GM03348 (cell line): ENCODE data around the gene KLHDC8A.
"Not testable (repeated sequence)": the region's sequence is repeated elsewhere in the genome, so short reads cannot be mapped to it uniquely, and the experiment has no call there.

Experiments
- DNase-seq: peaks from one replicate; pipeline ENCODE4 v3.0.0; 2012; ENCODE audit warnings: low spot score

Gene KLHDC8A

DNA sequence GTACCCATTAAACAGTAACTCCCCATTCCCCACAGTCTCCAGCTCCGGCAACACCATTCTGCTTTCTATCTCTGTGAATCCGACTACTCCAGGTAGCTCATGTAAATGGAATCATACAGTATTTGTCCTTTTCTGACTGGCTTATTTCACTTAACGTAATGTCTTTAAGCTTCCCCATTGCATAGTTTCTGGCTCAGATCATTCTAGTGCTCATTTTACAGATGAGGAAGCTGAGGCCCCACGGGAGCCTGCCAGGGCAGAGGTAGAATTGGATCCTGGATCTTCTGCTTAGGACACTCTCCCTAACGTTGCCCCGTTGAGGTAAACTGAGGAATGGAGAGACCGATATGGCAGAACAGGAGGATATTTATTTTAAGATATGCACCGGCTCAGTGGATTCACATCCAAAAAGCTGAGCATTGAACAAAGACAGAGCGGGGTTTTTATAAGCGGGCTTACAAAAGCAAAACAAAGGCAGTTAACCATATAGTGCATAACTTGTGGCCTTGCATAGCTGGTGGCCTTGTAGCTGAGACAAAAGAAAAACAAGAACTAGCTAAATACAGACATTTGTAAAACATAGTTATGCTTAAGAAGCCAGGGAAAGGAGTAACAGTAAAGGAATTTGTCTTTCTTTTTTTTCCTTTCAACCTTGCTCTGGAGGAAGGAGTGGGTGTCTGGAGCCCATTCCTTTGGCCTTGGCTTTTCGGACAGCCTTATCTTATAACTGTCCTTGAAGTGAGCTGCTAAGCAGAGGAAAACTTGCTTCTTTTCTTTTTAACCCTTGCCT is 15.3 kb upstream of the KLHDC8A start:
- peak; percentile 52 for DNase-seq

DNA sequence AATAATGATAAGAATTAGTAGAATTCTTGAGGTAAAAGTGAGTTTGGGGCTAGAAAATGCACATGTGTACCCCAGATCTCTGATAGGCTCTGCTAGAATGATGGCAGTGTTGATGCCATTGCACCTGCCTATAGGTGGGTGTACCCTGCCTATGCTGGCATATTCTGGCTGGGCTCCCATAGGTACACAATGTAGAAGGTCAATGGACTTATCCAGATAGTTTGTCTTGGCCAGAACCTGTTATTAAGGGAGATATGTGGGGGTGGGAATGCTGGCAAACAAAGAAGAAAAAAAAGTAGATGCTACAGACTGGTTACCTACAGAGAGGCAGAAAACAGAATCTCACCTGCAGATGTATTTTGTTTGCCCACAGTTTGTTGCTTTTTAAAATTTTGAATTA is 14.1 kb upstream of the KLHDC8A start:
- DNase-seq = no peak

DNA sequence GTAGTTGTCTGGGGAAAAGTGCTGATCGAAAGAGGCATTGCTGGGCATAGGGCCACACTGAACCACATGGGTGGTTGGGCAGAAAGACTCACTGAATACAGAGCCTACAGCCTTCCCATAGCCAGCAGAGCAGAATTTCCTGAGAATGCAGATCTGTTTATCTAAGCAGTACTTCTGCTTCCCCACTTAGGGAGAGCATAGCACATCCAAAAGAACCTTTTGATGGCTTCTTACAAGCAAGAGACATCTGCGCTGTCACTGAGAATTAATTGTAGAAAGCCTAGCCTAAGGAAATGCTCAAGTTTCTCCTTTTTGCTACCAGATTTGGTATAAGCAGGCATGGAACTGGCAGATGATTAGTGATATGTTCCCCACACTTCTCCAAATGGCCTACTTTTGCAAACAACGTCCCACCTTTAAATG is 13.0 kb upstream of the KLHDC8A start:
- DNase-seq = no peak

DNA sequence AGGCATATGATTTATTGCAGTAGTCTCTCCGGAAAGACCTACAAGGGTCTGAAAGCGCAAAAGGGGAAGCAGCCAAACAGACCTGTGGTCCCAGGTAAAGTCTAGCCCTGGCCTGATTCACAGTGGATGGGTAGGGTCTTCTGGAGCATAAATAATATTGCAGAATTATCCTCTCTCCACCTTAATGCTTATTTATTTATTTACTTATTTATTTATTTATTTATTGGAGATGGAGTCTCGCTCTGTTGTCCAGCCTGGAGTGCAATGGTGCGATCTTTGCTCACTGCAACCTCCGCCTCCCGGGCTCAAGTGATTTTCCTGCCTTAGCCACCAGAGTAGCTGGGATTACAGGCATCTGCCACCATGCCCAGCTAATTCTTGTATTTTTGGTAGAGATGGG is 11.8 kb upstream of the KLHDC8A start:
- no peak for DNase-seq

DNA sequence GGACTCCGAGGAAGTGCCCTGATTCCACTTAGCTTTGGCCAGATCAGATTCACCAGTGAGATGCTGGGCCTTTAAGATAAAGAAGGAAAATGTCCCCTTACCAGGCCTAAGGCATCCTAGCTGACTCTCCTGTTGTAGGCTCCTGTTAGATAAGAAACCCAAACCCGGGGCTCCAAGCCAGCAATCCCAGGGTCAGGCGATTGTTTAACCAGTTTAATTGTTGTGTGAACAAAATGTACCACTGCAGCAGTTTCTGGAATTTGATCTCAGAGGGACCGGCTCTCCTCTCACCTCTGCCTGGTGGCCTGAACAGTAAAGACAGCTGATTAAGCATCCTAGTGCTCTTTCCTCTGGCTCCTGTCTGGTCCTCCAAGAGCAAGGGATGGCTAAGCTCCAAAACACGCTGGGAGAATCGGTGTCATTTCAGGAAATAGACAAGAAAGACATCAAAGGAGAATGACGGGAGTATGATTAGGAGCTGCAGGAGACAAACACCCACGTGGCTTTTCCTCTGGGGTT is 9.3 kb upstream of the KLHDC8A start:
- no peak for DNase-seq

DNA sequence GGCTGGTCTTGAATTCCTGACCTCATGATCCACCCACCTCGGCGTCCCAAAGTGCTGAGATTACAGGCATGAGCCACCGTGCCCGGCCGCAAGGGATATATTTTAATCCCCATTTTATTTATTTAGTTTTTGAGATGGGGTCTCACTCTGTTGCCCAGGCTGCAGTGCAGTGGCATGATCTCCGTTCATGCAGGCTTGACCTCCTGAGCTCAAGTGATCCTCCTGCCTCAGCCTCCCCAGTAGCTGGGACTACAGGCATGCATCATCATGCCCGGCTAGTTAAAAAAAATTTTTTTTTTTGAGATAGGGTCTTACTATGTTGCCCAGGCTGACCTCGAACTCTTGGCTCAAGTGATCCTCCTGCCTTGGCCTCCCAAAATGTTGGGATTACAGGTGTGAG is 8.4 kb upstream of the KLHDC8A start:
- DNase-seq = not testable (repeated sequence)

DNA sequence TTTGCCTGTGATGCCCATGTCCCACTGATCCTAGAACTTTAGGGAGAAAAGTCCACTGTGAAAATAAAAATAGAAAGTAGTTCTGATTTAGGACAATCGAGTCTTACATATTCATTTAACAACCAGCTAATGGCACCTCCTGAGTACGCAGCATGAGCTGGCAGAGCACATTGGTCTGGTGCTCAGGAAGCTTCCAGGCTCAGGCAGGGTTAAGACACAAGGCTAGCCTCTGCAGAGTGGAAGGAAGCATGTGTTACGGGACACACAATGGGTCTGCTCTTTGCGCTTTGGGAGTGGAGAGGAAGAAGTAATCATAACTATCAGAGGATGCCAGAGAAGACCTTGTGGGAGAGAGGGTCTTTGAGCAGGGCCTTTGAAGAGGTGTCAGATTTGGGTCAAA is 4.2 kb upstream of the KLHDC8A start:
- no peak for DNase-seq

DNA sequence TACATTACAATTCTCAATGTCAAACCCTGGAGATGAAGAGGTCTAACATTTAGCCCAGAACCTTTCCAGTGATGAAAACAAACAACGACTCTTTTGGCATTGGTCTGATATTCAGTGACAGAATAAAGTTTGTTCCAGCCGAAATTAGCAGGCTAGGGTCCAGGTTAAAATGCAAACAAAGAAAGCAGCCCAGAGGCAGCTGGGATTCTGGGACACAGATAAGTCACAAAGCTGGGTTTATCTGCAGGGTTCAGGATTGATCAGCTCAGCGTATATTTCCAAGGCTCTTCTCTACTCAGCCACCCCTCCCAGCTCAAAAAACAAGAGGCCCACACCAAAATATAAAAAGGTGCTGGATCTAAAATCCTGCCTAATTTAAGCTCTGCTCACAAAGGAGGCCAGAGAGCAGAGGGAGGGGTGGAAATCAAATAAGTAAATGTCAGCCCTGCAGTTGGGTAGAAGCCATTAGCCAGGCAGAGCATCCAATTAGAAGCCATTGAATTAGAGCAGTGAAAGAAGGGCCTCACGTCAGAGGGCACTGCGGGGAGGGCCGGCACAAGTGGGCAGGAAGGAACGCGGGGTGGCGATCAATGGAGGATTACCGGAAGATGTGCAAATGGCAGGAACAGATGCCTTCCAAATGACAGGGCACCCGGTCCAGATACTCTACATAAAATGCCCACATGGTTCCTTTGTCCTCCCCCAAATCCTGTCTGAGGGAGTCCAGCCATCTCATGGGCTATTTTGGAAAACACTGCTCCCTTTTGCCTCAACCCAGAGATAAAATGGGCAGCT is 3.2 kb upstream of the KLHDC8A start:
- no peak for DNase-seq

DNA sequence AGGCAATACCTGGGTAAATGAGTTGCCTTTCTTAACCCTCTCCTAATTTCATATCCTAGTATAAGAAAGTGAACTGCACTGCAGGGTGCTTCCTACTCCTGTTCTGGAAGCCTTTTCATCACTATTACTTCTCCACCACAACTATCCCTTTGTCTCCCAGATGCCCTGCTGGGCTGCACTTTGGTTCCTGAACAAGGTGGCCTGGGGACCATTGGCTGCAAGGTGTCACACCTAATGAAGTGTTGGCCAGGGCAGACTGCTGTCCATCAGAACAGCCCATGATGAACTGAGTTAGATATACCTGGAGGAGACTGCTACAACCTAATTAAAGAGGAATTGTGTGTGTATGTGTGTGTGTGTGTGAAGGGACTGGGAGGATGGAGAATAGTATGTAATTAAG is 1.9 kb upstream of the KLHDC8A start:
- DNase-seq = no peak

DNA sequence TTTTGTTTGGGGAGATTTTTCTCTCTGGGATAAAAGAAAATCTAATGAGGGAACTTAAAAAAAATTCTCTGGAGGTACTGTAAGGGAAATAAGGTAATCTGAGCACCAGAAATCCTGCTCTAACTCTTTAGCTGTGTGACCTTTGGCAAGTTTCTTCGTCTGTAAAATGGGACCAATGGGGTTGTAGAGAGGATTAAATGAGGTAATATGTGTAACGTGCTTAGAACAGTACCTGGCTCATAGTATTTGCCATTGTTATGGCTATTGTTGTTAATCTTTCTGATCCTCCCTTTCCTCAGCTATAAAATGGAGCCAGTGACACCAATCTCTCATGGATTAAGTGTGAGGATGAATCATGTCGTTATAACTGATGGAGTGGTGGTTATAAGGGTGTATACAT is 845 bp upstream of the KLHDC8A start:
- no peak for DNase-seq

DNA sequence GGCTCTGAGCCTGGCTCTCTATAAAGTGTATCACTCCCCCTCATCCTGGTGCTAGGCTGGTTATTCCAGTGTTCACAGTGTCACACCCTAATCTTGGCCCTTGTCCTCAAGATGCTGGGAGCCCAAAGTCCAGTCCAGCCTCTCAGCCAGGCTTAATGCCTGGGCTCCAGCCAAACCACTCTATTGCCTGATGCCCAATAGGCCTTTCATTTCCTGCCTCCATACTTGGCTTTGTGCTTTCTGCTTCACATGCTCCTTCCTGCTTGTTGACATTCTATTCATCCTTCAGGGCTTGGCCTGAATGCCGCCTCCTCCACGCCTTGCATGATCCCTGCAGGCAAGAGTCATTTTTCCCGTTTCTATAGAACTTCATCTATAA is 1.7 kb downstream of the KLHDC8A start:
- DNase-seq = peak; percentile 47

DNA sequence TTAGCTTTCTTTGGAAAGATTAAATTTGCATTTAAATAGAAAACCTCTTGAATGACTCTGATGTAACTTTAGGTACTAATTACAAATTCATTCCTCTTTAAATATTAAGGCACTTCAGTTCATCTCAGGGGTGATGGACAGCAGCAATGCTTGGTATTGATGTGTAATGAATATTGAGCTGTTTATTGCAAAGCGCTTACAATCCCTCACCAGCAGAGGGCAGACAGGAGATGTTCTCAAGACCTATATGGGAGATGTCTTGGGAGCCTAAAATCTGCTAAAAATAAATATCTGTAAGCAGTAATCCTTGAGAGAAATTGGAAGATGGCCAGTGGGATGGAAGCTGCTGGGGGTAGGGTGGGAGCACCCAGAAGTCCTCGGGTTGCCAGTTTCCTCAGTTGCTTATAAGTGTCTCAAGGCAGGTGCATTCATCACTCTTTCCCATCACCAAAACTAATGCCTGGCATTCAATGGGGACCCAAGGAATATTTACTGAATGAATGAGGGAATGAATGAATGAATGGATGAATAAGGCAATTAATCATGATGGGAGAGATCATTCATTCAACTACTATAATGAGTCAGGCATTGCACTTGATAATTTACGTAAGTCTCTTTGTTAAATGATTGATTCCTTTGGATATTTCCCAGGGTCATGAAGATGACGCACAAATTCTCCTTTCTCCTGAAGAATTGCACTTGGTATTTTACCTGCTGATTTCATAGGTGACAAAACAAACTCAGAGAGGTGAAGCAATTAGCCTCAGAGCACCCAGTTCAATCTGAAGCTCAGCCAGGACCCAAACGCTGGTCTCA is 2.3 kb downstream of the KLHDC8A start:
- DNase-seq = peak; percentile 74

DNA sequence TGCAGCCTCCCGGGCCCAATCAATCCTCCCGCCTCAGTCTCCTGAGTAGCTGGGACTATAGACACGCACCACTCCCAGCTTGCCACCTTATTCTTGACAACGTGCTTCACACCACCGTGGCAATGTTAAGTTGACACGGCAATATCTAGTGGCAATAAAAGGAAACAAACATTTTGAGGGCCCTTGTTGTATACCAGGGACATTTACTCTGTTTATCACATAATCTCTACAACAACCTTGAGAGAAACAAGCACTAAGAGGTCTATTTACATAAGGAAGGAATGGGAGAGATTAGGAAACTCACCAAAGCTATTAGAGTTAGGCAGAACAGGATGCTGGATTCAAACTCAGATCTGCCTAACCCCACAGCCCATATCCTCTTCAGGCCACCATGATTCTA is 3.1 kb downstream of the KLHDC8A start:
- DNase-seq = no peak

DNA sequence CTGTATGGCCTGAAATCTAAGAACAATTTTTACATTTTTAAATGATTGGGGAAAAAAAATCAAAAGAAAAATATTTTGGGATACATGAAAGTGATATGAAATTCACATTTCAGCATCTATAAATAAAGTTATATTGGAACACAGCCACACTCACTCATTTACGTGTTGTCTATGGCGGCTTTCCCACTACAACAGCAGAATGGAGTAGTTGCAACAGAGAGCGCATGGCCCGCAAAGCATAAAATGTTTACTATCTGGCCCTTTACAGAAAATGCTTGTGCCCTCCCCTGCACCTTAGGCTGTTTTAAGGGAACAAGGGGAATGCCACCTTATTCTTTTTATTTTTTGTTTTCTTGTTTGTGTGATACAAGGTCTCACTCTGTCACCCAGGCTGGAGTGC is 3.5 kb downstream of the KLHDC8A start:
- DNase-seq = no peak

DNA sequence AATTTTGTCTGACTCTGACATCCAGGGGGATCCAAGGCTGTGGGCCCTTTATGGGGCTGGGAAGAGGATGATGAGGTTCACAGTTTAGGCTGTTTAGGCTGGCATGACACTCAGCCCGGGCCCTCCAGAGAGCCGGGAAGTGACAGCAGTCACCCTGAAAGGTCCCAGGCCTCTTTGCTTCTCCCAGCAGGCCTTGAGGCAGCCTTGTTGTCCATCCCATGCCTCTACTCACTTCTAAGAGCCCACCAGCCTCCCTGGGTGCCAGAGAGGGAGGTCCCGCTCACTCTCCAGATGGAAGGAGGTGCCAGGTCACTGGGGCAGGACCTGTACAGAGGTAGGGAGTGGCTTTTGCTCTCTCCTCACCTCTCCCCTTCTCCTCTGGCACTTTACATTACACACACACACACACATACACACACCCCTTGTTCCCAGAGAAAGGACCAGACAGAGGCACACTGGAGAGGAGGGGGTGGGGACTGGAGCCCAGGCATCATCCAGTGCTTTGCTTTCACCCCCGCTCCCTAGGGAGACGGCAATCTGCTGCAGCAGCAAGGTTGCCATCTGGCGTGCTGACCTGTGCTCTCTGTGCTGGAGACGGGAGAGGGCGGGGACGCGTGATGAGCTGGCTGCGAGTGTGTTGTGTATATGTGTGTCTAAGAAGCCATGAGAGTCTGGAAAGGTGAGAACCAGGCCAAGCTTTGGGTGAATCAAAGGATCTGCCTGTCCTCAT is 4.6 kb downstream of the KLHDC8A start:
- no peak for DNase-seq

DNA sequence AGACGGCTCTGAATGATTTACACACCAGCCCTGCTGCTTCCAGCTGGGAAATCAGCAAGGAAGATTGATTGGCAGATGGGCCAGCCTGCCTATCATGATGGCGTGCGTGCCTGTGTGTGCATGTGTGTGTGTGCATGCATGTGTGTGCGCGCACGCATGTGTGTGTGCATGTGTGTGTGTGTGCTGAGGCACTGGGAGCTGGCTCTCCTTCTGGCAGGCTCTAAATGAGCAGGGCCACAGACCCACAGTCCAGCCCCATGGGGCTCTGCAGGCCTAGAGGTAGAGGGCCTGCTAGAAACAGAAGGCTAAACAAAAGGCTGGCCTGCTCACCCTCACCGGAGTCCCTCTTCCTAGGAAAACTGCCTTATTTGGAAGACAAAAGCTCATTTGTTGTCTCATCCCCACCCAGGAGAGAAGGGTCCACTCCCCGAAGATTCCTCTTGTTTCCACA is 6.0 kb downstream of the KLHDC8A start:
- no peak for DNase-seq

DNA sequence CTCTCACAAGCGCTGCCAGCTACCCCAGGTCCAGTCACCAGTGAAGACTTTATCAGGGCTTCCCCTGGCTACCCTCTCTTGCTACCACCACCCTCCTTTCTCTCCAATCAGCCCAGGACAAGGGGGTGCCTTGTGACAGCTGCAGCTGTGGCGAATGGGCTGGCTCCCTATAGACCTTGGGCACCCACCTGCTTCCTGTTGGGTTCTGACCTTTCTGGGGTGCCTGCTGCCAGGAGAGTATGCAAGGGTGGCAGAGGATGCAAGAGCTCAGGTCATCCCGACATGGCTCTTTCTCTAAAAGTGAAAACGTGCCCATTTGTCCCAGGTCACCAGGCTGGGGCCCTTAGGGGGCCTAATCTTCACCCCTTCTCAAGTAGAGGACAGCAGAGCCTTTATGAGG is 6.6 kb downstream of the KLHDC8A start:
- no peak for DNase-seq

DNA sequence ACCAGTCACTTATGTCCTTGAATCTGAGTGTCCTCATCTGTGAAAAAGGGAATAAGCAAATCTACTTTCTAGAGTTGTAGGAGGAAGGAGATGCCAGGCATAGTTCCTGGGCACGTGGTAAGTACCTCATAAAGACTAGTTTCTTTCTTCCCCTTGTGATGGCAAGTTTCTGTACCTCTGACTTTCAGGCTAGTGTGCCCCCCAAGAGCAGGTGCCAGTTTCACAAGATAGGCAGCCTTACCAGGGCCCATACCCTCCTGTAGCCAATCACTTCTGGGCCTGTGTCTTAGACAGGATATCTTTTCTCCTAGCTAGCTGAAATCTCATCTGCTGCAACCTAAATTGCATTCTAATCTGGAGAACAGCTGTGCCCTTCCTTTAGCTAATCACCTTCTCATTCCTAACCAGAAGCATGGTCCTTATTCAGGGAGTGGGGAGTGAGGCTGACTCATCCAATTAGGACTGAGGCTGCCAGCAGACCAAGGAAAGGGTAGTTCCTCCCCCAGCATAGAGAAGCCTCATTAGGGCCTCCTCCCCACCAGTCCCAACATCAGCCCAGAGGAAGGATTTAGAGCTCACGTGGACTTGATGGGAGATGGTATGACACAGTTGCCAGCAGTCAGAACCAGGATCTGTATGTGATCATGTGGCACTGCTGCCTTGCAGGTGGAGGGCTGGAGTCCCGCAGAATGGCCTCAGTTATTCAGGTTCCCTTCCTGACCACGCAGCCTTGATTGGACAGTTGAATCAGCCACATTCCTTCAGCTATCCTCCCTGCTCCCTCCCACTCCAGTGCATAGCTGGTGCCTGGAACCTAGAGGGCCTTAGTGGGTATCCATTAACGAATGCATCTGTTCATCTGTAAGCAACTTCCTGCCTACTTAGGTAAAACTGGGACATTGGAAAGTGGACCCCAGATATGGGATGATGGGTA is 7.9 kb downstream of the KLHDC8A start:
- no peak for DNase-seq

DNA sequence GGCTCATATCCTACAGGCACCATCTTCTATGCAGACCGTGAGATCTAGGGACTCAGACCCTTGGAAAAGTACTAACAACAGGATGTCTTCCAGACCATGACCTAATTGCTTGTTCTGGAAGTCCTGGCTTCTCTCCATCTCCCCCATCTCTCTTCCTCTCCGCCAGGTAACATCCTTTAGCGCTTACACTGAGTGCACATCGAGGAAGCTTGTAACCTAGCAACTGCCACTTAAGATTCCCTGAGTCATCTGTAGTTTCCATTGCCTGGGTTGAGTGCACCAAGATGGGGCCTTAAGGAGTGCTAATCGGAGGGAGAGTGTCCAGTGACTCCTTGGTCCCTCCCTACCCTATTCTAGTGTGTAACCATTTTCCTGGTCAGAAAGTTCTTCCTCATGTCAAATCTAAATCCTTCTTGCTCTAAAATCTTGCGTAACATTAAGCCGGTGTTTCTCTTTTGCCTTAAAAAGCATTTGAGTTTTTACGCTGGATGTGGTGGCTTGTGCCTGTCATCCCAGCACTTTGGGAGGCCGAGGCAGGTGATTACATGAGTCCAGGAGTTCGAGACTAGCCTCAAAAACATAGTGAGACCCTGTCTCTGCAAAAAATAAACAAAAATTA is 9.7 kb downstream of the KLHDC8A start:
- no peak for DNase-seq

DNA sequence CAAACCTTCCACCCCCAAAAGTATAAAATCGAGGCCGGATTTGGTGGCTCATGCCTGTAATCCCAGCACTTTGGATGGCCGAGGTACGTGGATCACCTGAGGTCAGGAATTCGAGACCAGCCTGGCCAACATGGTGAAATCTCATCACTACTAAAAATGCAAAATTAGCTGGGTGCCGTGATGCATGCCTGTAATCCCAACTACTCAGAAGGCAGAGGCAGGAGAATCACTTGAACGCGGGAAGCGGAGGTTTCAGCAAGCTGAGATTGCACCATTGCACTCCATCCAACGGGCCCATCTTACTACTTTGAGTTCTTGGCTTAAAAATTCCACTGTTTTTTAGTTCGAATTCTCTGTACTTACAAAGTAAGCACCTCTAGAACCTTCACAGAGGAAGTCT is 11.0 kb downstream of the KLHDC8A start:
- no peak for DNase-seq
